GM20431 (cell line): Measurements from ENCODE around the gene GRAP.
"Not testable (repeated sequence)": the region's sequence is repeated elsewhere in the genome, so short reads cannot be mapped to it uniquely, and the experiment has no call there.

Experiments used
- in situ Hi-C: fragments of 300-500 bp; cut with MseI, MboI; formaldehyde crosslinking; loops from one replicate; pipeline ENCODE4 v1.15.0; 2020; ENCODE audit warnings: low sequenced_read_pairs; ENCODE audit not compliant: unreplicated experiment

The GRAP gene

DNA sequence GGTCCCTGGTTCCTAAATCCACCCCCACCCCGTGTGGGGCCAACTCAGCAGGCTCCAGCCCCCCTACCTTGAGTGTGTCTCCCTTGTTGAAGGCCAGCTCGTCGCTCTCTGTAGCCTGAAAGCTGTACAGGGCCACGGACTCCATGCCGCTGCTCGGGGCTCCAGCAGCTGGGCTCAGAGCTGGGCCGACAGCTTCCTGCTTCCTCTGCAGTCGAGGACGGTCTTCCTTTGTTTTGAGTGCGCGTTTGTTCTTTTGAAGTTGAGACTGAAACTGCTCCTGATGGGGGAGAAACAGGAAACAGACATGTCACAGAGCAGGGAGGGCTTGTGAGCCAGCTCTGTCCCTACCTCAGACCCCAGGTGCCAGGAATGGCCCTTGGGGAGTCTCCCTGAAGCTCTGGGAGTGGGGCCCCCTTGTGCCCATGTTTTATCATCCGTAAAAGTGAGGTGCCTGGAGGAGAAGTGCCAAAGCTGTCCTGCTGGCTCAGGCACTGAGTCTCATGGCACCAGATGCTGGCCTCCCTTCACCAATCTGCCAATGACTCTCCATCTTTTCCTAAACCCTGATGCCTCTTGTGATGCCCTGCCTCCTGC is at the start of gene GRAP:
Gene GRAP, minus strand, starts transcription at position 176 of the 594 bp plus-strand sequence. Its CDS starts 31 bp downstream, at position 145.
- in situ Hi-C loops, result not testable (repeated sequence)

DNA sequence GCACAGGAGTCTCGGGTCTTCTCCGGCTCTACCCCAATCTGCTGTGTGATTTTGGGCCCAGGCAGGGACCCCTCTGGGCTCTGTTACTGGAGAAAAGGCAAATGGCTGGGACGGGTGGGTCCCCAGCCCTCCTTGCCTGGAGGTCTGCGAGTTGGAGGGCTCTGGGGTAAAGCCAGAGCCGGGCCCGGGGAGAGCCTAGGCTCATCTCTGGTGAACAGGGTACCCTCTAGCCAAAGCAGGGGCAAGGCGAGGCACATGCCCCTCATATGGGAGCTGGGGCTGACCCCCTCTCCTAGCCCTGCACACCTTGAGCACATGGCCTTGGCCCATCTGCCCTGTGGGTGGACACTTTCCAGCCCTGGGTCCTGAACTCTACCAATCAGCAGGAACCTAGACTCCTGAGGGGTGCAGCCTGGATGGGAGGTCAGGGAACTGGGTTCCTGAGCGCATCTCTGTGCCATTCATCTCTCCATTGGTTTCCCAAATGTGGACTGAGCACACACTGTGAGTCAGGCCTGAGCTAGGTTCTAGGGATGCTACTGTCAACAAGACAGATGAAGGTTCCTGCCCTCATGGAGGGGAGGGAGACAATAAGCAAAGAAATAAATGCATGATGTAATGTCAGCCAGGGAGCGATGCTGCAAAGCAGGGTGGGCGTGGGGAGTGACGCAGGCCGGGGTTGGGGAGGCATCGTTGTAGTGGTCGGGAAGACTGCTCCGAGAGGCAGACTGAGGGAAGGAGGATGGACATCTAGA is 47.1 kb upstream of the GRAP start:
- in situ Hi-C loops, result not testable (repeated sequence)

- in situ Hi-C loops, result not testable (repeated sequence)
Observed at GRCh38 chr17:19092737-19093683, 46.3 kb upstream of the GRAP start.

- in situ Hi-C loops, result not testable (repeated sequence)
Observed at GRCh38 chr17:19090058-19090772, 43.5 kb upstream of the GRAP start.

- in situ Hi-C loops, result not testable (repeated sequence)
Observed at GRCh38 chr17:19088804-19089685, 42.3 kb upstream of the GRAP start.

DNA sequence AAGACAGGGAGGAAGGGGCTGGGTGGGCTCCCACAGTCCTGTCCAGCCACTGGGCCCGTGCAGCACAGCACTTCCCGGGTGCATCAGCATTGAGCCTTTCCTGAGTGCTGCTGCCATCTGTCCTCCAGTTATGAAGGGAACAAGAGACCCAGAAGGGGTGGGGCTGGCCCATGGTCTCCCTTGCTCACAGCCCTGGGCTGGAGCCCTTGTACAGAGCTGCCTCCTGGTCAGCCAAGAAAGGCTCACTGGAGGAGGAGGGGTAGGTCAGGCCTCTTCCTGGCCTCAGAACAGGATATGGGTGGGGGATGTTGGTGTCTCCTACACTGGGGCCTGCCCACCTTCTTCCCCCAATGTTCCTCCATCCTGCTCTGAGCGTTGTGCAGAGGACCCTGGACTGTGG is 30.6 kb upstream of the GRAP start:
- in situ Hi-C loops, result not testable (repeated sequence)

DNA sequence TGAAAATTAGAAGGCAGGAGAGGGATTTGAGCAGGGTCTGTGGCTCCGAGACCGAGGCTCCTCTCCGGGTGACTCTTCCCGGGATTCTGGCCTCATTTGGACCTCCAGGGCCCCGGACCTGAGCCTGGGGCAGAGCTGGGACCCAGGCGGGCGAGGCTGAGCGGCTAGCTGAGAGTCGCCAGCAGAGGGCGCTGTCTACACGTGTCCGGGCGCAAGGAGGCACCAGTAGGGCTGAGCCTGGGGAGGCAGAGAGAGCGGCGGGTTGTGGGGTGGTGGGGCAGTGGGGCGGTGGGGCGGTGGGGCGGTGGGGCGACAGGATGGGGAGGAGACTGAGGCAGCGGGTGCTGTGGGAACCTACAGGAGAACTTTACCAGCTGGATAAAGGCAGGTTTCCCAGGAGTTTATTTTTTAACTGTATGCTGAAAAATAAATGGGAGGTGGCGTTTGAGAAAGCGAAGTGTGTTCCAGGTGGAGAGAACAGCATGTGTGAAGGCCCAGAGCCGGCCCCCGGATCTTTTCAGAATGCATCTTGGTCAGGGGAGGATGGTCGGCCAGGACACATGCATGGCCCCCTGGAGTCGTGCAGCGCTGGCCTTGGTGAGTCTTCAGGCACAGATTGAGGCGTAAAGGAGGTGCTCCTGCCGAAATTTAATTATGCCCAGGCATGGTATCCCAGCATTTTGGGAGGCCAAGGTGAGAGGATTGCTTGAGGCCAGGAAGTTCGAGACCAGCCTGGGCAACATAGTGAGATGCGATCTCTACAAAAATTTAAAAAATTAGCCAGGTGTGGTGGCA is 29.8 kb upstream of the GRAP start:
- in situ Hi-C loops, result not testable (repeated sequence)

DNA sequence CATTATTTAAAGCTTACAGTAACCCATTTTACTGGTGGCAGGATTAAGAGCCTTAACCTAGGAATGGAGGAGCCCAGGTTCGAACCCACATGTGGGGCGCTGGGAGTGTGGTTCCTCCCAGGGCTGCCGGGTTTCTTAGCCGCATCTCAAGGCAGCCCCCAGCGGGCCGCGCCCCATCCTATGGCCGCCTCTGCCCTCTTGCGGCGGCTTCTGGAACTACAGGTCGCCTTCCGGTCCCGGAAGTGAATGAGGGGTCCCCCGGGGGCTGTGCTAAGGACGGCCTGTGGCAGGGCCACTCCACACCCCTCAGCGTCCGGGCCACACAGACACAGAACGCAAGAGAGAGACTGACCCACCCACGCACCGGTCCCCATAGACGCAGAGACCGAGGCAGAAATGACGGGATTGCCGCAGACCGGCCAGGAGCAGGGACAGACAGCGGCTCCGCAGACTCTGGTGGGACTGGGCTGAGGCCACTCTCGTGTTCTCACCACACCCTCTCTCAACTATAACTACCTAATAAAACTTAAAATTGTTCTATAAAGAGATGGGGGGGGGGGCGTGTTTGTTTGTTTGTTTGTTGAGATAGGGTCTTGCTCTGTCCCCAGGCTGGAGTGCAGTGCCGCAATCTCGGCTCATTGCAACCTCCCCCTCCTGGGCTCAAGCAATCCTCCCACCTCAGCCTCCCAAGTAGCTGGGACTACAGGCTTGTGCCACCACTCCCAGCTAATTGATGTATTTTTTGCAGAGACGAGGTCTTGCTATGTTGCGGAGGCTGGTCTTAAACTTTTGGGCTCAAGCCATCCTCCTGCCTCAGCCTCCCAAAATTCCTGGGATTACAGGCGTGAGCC is 23.8 kb upstream of the GRAP start:
- in situ Hi-C loops, result not testable (repeated sequence)

GRCh38 chr17:19064378-19064777 is 17.6 kb upstream of the GRAP start:
- in situ Hi-C loops, result not testable (repeated sequence)

DNA sequence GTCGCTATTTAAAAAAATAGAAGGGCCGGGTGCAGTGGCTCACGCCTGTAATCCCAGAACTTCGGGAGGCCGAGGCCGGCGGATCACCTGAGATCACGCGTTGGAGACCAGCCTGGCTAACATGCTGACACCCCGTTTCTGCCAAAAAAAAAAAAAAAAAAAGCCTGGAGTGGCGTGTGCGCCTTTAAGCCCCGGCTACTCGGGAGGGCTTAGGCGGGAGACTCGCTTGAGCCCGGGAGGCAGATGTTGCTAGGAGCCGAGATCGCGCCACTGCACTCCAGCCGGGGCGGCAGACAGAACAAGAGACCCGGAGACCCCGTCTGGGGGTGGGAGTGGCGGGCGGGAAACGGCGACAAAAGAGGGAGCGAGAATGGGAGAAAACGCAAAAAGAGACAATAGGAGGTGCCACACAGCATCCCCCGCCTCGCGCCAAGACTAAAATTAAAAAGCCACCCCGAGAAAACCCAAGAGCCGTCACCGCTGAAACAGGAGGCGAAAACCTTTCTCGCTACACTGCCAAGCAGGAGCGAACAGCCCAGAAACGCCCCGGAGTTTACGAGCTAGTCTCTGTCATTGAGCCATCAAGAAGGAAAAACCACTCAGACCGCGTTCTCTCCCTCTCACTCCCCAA is 16.7 kb upstream of the GRAP start:
- in situ Hi-C loops, result not testable (repeated sequence)

DNA sequence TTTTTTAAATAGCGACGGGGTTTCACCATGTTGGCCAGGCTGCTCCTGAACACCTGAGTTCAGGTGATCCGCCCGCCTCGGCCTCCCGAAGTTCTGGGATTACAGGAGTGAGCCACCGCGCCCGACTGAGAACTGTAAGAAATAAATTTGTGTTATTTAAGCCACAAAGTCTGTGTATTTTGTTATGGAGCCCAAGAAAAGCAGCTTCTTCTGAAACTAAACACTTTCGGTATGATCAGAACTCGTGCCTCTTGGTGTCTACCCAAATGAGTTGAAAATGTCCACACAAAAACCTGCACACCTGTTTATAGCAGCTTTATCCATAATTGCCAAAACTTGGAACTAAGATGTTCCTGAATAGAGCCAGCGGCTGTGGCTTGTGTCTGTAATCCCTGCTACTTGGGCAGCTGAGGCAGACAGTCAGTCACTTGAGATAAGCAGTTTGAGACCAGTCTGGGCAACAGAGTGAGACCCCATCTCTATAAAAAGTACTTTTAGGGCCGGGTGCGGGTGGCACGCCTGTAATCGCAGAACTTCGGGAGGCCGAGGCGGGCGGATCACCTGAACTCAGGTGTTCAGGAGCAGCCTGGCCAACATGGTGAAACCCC is 16.1 kb upstream of the GRAP start:
- in situ Hi-C loops, result not testable (repeated sequence)

DNA sequence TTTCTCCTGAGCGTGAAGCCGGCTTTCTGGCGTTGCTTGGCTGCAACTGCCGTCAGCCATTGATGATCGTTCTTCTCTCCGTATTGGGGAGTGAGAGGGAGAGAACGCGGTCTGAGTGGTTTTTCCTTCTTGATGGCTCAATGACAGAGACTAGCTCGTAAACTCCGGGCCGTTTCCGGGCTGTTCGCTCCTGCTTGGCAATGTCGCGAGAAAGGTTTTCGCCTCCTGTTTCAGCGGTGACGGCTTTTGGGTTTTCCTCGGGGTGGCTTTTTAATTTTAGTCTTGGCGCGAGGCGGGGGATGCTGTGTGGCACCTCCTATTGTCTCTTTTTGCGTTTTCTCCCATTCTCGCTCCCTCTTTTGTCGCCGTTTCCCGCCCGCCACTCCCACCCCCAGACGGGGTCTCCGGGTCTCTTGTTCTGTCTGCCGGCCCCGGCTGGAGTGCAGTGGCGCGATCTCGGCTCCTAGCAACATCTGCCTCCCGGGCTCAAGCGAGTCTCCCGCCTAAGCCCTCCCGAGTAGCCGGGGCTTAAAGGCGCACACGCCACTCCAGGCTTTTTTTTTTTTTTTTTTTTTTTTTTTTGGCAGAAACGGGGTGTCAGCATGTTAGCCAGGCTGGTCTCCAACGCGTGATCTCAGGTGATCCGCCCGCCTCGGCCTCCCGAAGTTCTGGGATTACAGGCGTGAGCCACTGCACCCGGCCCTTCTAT is 15.4 kb upstream of the GRAP start:
- in situ Hi-C loops, result not testable (repeated sequence)

GRCh38 chr17:19055447-19055846 is 8.7 kb upstream of the GRAP start:
- in situ Hi-C loops, result not testable (repeated sequence)

DNA sequence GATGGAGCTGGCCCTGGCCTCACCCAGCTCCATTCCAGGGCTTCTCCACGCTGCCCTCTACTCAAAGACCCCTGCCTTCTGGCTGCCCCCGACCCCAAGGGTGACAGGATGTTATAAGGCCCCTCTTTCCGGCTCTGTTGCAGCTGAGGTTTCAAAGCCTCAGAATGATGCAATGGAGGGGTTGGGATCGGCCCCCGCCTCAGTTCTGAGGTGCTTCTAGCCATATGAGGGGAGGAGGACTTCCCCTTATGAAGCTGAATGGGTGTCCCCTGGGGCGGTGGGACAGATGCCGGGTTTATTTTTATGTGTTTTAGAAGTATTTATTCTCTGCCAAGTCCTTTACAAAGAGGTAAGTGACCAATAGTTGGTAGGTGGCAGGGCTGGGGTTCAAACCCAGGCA is 2.1 kb upstream of the GRAP start:
- in situ Hi-C loops, result not testable (repeated sequence)

DNA sequence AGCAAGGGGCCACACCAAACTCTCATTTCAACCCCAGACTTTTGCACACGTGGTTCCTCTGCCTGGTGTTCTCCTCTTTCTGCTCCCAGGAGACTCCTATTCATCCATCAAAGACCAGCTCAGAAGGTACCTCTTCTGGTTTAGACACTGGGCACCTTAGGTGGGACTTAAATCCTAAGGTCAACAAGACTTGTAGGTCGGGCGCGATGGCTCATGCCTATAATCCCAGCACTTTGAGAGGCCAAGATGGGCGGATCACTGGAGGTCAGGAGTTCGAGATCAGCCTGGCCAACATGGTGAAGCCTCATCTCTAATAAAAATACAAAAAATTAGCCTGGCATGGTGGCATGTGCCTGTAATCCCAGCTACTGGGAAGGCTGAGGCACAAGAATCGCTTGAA is 753 bp upstream of the GRAP start:
- in situ Hi-C loops, result not testable (repeated sequence)

DNA sequence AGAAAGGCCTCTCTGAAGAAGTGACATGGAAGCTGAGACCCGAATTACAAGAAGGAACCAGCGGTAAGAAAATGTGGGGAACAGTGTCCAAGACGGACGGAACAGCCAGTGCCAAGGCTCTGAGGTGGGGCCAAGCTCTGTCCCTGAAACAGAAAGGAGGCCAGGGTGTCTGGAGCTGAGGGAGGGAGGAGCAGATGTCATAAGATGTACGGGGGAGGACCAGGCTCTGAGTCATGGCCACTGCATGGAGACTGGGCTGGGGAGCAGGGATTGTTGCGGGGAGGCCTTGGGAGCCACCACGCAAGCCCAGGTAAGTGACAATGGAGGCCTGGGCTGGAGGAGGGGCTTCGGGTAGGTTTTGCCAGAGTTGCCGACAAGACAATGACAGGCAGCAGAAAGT is 2.1 kb downstream of the GRAP start:
- in situ Hi-C loops, result not testable (repeated sequence)
